KMS-11 (cell line): ENCODE data around the gene CLEC4G.

Source experiments
- H2AFZ ChIP-seq: fragments of 200-600 bp; sonication (generic); 2 replicates; pipeline ENCODE4 v1.6.1; 2016; ENCODE audit warnings: antibody characterized with exemption, mixed run types, low read depth
- H3K27ac ChIP-seq: fragments of 200-600 bp; sonication (generic); 2 replicates; pipeline ENCODE4 v1.6.1; 2016; ENCODE audit warnings: mild to moderate bottlenecking, mixed run types
- H3K27me3 ChIP-seq: fragments of 200-600 bp; sonication (generic); 2 replicates; pipeline ENCODE4 v1.6.1; 2017; ENCODE audit warnings: mild to moderate bottlenecking, low read depth, mixed run types, moderate library complexity; ENCODE audit not compliant: insufficient read depth
- H3K36me3 ChIP-seq: fragments of 200-600 bp; sonication (generic); 2 replicates; pipeline ENCODE4 v1.6.1; 2017; ENCODE audit warnings: mild to moderate bottlenecking, mixed run types; ENCODE audit not compliant: insufficient read depth
- H3K4me1 ChIP-seq: fragments of 200-600 bp; sonication (generic); 2 replicates; pipeline ENCODE4 v1.6.1; 2016; ENCODE audit warnings: mild to moderate bottlenecking, low read depth, mixed run types; ENCODE audit not compliant: poor library complexity, severe bottlenecking
- H3K4me2 ChIP-seq: fragments of 200-600 bp; sonication (generic); 2 replicates; pipeline ENCODE4 v1.7.0; 2016; ENCODE audit warnings: mild to moderate bottlenecking, mixed run types
- H3K4me3 ChIP-seq: fragments of 200-600 bp; sonication (generic); IDR thresholded peaks from 2 replicates; pipeline ENCODE4 v1.6.1; 2017; ENCODE audit warnings: low read depth, low read length, mixed read lengths; ENCODE audit not compliant: insufficient read depth
- H3K79me2 ChIP-seq: fragments of 200-600 bp; sonication (generic); 2 replicates; pipeline ENCODE4 v1.6.1; 2016; ENCODE audit warnings: low read depth, mixed run types; ENCODE audit not compliant: insufficient read depth
- H3K9ac ChIP-seq: fragments of 200-600 bp; sonication (generic); 2 replicates; pipeline ENCODE4 v1.6.1; 2016; ENCODE audit warnings: mild to moderate bottlenecking, mixed run types
- H4K20me1 ChIP-seq: fragments of 200-600 bp; sonication (generic); 2 replicates; pipeline ENCODE4 v1.6.1; 2016; ENCODE audit warnings: mild to moderate bottlenecking, mixed run types; ENCODE audit not compliant: insufficient read depth
- TF ChIP-seq, protein P1 (sequence below): fragments of 200-600 bp; sonication (generic); conservative IDR thresholded peaks from 2 replicates; pipeline ENCODE4 v1.6.1; 2017; ENCODE audit warnings: low read depth, mild to moderate bottlenecking, antibody characterized with exemption, low read length, moderate library complexity, mixed read lengths

CLEC4G gene

DNA sequence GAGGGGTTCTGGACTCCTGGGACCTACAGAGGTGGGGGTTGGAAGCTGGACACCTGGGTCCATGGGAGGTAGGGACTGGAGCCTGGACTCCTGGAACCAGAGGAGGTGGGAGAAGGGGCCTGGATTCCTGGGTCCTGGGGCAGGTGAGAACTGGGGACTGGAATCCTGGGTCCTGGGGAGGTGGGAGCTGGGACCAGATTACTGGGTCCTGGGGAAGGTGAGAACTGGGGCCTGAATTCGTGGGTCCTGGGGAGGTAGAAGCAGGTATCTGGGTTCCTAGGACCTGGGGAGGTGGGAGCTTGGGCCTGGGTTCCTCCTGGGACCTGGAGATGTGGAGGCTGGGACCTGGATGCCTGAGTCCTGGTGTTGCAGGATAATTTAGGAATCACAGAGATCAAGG lies 31.8 kb upstream of the CLEC4G start:
- no peaks in the 10 kb centered on the region for H4K20me1 ChIP-seq
- H3K4me2 ChIP-seq, result no peak overlapping the region
- peaks cover 25% of the 10 kb centered on the region for H3K27me3 ChIP-seq
- no peaks in the 10 kb centered on the region for H3K79me2 ChIP-seq
- H3K9ac ChIP-seq, result no peak overlapping the region
- H3K4me3 ChIP-seq, result no peak overlapping the region
- H3K27ac ChIP-seq, result no peak overlapping the region
- no peak overlapping the region for H2AFZ ChIP-seq
- no peaks in the 10 kb centered on the region for H3K4me1 ChIP-seq
- TF ChIP-seq, protein P1, sequence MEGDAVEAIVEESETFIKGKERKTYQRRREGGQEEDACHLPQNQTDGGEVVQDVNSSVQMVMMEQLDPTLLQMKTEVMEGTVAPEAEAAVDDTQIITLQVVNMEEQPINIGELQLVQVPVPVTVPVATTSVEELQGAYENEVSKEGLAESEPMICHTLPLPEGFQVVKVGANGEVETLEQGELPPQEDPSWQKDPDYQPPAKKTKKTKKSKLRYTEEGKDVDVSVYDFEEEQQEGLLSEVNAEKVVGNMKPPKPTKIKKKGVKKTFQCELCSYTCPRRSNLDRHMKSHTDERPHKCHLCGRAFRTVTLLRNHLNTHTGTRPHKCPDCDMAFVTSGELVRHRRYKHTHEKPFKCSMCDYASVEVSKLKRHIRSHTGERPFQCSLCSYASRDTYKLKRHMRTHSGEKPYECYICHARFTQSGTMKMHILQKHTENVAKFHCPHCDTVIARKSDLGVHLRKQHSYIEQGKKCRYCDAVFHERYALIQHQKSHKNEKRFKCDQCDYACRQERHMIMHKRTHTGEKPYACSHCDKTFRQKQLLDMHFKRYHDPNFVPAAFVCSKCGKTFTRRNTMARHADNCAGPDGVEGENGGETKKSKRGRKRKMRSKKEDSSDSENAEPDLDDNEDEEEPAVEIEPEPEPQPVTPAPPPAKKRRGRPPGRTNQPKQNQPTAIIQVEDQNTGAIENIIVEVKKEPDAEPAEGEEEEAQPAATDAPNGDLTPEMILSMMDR, result no peak
- no peaks in the 10 kb centered on the region for H3K36me3 ChIP-seq

DNA sequence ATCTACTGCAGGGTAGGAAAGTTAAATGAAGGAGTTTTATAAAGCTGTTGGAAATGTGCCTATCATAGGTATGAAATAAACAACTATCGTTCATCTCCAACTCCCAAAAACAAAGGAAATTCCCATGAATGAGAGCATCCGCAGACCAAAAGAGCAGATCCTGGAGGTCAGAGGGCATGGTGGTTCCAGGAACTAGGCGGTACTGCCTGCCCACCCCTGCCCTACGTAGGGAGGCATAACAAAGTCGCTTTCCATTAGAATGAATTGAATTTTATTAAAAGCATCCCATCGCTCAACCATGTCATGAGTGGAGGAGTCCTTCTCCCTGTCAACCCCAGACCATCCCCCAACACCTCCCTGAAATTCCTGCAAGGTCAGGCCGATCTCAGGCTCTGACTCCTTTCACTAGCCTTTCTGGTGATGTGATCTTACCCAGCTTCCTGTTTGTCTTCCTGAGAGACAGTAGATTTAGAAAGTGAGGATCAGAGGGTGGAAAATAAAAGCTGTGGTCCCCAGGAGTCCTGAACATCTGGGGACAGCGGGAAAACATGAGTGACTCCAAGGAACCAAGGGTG lies 30.9 kb upstream of the CLEC4G start, which contains the start of gene CLEC4M:
CLEC4M (plus strand) TSS at position 525 of the 575 bp plus-strand sequence; CDS start at position 549, 24 bp downstream.
- Histone ChIP-seq H3K9ac (no peak within 1 kb of the TSS), H3K4me1 (no peaks in the 10 kb centered on the region), H3K4me3 (no peak within 1 kb of the TSS), H3K27me3 (peaks cover 17% of the 10 kb centered on the region), H2AFZ (no peak within 1 kb of the TSS), H4K20me1 (no peaks in the 10 kb centered on the region), H3K36me3 (no peaks in the 10 kb centered on the region), H3K27ac (no peak within 1 kb of the TSS), H3K4me2 (no peak within 1 kb of the TSS), H3K79me2 (no peaks in the 10 kb centered on the region)
- TF ChIP-seq, protein P1, result no peak

DNA sequence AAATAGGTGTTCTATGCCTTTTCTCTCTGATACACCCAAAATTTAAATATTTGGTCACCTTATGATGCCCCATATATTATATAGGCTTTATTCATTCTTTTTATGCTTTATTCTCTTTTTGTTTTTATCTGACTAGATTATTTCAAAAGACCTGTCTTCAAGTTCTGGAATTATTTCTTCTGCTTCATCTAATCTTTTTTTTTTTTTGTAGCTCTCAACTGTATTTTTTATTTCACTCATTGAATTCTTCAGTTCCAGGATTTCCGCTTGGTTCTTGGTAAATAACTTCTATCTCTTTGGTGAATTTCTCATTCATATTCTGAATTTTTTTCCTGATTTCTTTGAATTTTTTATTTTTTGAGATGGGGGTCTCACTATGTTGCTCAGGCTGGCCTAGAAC lies 27.2 kb upstream of the CLEC4G start:
- H3K79me2 ChIP-seq, result no peaks in the 10 kb centered on the region
- H2AFZ ChIP-seq, result no peak overlapping the region
- H3K36me3 ChIP-seq, result no peaks in the 10 kb centered on the region
- peaks cover 10% of the 10 kb centered on the region; the same call in 1 of the 2 replicates for H3K27me3 ChIP-seq
- no peaks in the 10 kb centered on the region for H3K4me1 ChIP-seq
- H3K4me3 ChIP-seq, result no peak overlapping the region
- H3K27ac ChIP-seq, result no peak overlapping the region
- H3K9ac ChIP-seq, result no peak overlapping the region
- no peak overlapping the region for H3K4me2 ChIP-seq
- TF ChIP-seq, protein P1, result no peak
- no peaks in the 10 kb centered on the region for H4K20me1 ChIP-seq

GRCh38 chr19:7757358-7757757 lies 25.4 kb upstream of the CLEC4G start:
- no peak overlapping the region for H3K4me3 ChIP-seq
- no peak overlapping the region for H3K27ac ChIP-seq
- H3K9ac ChIP-seq, result no peak overlapping the region
- no peaks in the 10 kb centered on the region for H3K4me1 ChIP-seq
- no peak overlapping the region for H3K4me2 ChIP-seq
- H2AFZ ChIP-seq, result no peak overlapping the region
- H3K36me3 ChIP-seq, result no peaks in the 10 kb centered on the region
- H4K20me1 ChIP-seq, result no peaks in the 10 kb centered on the region
- H3K27me3 ChIP-seq, result peaks cover 17% of the 10 kb centered on the region; the same call in 1 of the 2 replicates
- TF ChIP-seq, protein P1, result no peak
- no peaks in the 10 kb centered on the region for H3K79me2 ChIP-seq
